NCI-H146 treated with DMSO at 0.1 percent for 48 hours (cell line): ENCODE data around the gene MAMSTR.
"Not testable (repeated sequence)": the region's sequence is repeated elsewhere in the genome, so short reads cannot be mapped to it uniquely, and the experiment has no call there.

Experiments
- DNase-seq: peaks from one replicate; lab custom pipeline; 2025; ENCODE audit not compliant: unreplicated experiment; lab: John Stamatoyannopoulos, UW

MAMSTR gene

DNA sequence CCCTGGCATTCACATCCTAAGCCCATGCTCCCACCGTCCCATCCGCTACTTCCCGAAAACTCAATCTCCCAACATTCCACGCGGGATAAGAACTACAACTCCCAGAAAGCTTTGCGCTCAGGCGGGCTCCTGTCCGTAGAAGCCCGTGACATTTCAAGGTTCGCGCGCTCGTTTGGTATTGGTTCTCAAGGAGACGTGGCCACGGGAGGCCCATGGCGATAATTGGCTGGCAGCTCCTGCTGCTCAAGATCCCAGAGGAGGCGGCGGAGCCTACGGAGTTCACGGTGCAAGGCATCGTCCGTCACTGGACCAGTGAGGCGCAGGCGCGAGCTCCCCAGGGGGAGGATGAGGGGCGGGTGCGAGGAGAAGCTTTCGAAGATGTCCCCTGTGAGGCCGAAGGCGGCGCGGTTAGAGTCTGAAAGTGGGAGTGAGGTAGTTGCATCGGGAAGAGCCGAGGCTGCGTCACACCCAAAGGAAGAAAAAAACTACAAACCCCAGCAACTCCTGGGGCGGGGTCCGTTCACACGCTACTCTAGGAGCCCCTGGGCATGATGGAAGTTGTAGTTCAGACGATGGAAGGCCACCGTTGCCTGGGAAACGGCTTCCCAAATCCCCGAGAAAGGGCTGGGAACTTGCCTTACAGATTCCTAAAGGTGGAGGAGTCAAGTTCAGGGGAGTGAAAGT is 1.2 kb upstream of the MAMSTR start:
- peak; percentile 99 for DNase-seq

DNA sequence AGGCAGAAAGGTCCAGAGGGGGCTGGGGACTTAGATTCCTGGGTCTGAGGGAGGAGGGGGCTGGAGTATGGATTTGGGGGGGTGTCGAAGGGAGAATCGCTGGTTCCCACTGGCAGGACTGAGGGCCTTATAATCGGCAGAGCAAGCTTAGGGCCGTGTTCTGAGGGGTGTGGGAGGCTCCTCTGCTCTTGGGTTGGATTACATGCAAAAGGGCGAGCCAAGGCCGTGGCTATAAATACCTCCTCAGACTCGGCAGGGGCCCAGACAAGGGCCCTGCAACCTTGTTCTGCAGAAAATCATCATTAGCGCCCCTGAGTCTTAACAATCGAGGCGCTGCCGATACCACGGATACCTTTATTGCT is 707 bp upstream of the MAMSTR start:
- no peak for DNase-seq

DNA sequence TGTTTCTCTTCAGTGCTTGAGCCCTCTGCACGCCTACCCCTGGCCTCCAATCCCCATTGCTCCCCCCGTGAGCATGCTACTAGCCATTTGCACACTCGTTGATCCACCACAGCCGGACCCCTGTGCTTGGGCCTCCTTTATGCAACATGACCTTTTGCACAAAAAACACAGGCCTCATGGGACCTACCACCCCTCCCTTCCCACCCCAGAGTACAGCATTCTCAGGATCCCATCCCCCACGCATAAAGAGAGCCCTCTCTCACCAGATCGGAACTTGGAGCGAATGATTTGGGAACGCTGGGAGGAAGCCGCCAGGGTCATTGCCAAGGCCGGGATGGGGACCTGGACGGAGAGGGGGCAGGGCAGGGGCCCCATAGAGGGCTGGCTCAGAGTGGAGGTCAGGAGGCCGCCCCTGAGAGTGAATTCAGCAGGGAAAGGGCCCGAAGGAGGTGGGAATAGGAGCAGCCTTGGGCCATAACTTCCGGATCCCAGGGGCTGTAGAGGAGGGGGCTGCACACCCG is 754 bp downstream of the MAMSTR start:
- no peak for DNase-seq

DNA sequence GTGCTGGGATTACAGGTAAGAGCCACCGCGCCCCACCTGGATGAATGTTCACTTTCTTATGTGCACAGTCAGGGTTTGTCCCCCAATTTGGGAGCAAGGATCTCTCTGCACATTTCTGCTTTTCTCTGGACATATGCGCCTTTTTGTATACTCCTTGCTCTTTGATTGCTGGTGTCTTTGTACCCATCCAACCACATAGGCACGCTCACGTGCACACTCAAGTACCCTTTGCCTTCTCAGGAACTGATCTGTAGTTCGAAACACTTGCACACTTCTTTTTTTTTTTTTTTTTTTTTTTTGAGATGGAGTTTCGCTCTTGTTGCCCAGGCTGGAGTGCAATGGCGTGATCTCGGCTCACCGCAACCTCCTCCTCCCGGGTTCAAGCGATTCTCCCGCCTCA is 1.4 kb downstream of the MAMSTR start:
- not testable (repeated sequence) for DNase-seq

DNA sequence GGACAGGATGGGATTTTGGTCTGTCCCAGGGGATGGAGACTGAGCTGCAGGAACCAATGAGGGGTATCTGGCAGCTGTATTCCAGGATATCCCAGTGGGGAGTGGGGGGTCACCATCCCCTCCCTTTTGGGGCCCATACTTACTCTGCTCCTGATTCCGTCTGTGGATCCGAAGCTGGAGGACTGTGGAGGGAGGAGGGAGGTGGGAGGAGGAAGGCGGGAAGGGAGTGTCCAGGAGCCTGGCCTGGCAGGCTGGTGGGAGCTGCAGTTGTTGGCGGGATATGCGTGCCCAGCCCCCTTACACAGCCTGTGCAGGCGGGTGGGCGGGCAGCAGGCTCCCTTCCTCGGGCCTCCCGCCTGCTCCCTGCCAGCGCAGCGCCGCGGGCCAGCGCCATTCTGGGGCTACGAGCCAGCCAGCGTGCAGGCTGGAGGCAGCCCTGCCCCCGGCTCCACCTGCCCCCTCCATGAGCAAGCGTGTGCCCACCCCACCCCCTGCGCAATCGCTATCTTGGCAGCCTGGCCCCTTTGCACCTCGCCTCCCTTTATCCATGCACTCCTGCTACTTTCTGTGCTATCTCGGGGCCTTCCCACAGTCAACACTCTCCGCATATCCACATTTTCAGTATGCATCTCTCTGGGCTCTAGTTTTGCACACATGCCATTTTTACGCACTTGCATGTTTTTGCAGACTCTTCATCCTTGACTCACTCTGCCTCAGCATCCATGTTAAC is 2.8 kb downstream of the MAMSTR start:
- no peak for DNase-seq

DNA sequence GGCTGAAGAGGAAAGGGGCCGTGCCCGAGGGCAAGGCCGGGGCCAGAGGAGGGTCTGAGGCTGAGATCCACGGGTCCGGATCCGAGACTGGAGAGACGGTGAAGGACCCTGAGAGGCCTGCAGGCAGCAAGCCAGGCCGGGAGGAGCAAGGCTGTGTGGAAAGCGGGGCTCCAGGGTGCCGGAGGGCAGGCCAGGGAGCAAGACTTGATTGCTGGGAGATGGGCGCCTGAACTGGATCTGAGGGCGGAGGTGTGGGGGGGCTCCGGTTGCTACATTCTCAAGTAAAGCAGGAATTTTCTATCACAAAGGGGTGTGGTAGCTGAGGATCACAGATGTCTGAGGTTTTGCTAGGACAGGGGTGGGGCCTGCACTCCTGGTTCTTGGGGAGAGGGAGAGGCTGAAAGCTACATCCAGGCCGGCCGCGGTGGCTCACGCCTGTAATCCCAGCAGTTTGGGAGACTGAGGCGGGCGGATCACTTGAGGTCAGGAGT is 3.8 kb downstream of the MAMSTR start:
- no peak for DNase-seq

DNA sequence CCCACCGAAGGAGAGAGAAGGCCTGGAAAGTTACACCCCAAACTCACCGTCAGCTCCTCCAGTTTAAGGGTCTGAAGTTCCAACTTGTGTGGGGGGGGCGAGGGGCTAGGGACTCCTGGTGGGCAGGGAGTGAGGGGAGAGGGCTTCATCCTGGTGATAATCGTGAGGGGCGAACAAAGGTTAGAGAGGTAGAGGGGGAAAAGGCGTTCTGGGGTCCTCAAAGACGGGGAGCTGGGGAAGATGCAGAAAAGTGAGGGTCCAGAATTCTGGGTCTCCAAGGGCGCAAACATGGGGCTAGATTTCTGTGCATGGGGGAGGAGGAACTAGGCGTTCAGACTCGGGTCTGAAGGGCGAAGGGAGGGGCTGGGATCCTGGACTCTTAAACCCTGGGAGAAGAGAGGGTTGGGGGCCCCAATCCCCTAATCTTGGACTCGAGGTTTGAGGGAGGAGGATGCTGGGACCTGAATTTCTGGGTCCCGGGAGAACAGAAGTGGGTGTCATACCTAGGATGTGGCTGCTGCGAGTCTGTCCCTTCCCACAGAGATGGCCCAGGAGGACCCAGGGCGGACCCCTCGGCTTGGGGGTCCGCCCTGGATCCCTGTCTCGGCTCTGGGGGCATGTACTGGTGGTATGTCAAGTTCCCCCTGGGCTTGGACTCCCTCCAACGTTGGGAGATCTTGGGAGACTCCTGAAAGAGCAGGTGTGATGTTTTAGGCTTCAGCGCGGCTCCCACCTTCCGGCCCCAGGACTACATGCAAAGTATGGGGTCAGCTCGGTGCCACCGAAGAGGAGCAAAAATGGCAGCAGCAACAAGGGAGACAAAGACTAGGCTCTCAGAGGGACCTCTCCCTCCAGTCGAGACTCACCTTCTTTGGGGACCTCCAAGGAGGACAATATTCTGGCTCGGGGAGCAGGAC is 4.5 kb downstream of the MAMSTR start:
- DNase-seq, result no peak

DNA sequence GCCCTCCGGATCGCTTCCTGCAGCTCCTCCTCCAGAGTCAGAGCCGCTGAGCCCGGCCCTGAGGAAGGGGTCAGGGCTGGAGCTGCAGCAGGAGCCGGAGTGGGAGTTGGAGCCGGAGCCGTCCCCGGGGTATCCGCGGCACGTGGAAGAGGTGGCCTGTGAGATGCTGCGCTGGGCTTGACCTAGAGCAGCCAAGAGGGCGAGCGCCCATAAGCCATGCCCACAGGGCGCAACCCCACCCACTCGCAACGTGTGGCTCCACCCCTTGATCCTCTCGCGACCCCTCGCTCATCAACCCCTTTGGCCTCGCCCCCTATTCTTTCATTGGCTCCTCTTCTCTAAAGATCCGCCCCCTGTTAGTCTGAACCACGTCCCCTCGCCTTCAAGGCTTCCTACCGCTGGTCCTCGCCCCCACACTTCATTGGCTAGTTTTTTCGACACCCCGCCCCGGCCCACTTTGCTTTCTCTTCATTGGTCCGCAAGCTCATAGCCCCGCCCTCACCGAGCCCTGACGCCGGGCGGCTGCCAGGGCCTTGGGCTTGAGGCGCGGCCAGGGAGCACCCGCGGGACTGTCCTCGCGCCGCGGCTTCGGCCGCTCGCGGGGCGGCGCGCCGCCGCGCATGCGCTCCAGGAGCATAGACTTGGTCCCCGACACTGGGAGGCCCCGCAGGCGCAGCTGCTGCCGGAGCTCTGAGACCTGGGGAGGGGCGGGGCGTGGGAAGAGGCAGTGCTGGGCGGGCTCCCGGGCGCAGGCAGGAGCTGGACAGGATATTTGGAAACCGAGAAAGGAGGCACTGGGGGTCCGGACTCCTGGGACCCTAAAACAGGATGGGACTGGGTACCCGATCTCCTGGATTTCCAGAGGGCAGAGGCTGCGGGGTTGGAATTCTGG is 5.4 kb downstream of the MAMSTR start:
- peak; percentile 99 for DNase-seq

DNA sequence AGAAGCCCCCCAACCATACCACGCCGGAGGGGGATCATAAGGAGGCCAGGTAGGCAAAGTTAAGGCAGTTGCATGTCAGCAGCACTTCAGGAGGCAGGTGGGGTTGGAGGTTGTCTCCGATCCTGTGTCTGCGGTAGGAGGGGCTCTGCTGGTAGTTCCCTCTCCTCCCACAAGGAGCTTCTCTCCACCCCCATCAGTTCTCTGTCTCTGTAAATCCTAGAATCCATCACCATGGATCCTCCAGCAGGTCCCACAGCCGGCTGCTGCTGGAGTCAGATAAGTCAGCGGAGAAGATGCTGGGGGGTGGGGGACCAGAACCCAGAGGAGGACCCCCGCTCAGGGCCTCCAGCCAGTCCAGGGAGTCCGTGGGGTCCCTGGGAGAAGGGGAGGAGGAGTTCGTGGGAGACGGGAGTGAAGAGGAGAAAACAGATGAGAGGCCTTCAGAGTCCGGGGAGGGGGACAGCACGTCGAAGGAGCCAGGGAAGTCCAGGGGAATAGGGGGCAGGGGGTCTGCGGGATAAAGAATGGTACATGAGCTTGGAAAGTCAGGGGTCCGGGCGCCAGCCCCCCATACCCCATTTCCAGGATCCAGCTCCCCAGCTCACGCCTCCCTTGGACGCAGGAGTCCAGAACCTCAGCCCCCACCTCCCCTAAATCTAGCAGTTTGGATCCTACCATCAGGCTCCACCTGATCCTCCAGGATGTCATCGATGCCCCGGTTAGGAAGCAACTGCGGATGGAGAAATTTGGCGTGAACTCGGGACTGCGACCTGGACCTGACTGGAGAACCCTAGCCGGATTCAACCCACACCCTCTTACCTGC is 6.3 kb downstream of the MAMSTR start:
- DNase-seq, result no peak

DNA sequence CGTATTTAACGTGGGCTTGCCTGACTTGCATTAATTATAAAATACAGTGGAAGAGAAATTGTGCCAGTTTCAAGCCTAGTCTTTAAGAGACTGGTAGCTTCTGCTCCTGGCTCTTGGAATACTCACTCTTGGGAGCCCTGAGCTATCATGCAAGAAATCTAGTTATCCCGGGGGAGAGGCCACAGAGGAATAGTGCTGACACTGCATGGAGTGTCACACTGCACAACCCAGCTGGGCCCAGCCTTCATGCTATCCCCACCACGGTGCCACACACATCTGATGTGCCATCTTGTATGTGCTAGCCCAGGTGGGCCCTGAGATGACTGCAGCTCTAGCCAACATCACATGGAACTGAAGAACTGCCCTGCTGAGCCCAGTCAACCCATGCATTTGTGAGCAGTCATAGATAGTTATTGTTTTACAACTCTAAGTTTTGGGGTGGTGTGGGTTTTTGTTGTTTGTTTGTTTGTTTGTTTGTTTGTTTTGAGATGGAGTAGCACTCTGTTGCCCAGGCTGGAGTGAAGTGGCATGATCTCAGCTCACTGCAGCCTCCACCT is 8.3 kb downstream of the MAMSTR start:
- DNase-seq, result no peak

DNA sequence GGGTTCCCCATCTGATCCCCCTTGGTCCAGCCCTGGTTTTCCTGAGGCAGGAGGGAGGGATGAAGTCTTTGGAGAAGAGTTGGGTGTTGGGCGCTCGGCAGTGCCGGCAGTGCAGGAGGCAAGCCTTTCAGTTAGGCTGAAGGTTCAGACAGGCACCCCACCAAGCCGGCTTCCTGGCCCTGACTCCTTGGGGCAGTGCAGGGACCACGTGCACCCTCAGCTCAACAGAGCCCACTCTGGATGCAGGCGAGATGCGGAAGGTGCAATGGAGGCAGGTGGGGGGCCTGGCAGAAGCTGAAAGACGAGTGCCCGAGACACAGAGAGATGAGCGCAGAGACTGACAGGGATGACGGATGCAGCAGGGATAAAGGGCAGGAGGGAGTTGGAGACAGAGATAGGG is 11.1 kb downstream of the MAMSTR start:
- DNase-seq, result no peak

DNA sequence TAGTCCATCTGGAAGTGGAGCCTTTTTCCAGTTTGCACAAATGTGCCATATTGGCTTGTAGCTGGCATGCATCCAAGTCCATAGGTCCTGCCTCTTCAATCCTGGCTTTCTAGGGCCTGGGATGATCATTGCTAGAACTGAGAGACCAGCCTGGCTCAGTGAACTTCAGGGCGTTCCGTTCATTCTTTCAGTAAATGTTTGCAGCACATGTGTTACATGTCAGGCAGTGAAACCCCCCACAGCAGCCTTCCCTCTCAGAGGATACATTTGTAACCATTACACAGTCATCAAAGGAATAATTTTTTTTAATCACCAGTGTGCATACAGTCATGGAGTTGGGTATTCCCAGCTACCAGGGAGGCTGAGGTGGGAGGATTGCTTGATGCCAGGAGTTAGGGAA is 14.1 kb downstream of the MAMSTR start:
- no peak for DNase-seq

DNA sequence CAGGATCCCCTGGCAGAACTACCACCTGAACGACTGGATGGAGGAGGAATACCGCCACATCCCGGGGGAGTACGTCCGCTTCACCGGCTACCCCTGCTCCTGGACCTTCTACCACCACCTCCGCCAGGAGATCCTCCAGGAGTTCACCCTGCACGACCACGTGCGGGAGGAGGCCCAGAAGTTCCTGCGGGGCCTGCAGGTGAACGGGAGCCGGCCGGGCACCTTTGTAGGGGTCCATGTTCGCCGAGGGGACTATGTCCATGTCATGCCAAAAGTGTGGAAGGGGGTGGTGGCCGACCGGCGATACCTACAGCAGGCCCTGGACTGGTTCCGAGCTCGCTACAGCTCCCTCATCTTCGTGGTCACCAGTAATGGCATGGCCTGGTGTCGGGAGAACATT is 16.2 kb downstream of the MAMSTR start:
- DNase-seq, result no peak

DNA sequence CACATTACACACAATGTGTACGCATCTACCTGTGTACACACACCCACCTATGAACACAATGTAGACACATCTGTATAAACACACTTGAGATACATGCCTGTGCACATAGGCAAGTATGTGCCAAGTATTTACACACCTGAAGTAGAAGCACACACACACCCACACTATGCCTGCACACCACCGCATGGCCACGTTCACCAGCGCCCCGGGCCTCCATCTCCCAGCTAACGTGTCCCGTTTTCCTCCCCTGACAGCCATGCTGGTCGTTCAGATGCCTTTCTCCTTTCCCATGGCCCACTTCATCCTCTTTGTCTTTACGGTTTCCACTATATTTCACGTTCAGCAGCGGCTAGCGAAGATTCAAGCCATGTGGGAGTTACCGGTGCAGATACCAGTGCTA is 16.8 kb downstream of the MAMSTR start:
- DNase-seq, result no peak

DNA sequence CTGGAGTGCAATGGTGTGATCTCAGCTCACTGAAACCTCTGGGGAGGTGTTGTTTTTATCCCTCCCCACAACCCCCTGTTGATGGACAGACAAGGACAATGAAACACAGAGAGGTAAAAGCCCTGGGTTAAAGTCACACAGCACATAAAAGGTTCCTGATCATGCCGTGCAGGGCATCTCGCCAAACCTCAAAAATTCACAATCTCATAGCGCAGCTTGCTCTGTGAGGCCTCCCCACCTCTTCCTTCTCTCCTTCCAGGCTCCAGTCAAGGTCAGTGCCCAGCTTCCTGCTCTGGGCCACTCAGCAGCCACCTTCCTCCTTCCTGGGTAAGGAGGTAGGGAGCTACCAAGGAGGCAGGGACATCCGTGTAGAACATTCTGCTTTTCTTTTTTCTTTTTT is 21.5 kb downstream of the MAMSTR start:
- no peak for DNase-seq

DNA sequence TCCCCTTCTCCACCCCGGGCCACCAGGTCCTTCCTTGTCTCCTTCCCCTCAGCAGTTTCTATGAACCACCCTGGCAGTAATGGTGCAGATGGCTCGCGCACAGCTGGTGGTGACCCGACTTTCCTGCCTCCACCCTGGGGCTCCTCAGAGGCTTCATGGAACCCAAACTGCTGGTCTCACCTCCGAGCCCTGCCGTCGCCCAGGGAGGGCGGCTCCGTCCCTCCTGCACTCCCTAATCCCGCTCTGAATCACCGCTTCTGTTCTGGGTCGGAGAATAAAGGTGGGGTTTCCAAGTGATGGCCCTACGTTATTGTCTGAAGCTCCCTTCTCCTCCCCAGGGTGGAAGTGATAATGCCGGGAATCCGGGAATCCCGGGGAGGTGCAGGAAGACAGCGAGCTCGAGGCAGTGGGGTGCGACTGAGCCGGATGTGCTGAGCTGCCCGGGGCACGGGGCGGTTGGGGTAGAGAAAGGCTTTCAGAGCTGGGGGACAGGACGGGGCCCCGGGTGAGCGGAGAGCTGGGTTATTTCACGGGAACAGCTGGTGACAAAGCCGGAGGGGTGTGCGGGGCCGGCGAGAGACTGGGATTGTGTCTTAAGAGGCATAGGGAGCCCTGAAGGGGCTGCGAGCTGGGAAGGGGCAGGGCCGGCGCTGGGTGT is 23.0 kb downstream of the MAMSTR start:
- no peak for DNase-seq

DNA sequence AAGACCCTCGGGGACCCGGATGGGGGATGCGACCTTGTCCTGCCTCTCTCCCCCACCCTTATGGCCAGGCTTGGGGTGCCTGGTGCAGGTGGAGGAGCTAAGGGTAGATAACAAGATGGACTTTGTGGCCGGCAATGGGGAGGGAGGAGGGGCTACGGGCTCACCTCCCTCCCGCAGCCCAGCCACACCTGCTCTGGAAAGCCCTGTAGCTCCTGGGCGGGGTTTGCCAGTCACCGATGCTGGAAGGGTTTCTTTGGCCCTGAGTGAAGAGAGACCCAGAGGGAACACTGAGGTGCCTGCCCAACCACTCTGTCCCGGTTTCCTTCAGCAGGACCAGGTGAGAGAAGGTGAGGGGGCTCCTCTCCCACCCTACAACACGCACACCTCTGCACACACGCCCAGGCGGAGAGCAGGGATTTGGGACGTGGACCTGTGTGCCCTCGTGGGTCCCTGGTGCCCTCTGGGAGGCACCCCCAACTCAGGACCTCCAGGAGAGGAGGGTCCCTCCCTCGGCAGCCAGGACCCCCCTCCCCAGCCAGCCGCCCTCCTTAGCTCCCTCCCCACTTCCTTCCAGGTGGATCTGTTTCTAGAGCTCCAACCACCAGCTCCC is 23.7 kb downstream of the MAMSTR start, which contains the start of gene FUT2:
FUT2 (plus strand) TSS at position 229 of the 610 bp plus-strand sequence. CDS start 6,986 bp downstream, outside the sequence.
- peak; percentile 35 for DNase-seq

DNA sequence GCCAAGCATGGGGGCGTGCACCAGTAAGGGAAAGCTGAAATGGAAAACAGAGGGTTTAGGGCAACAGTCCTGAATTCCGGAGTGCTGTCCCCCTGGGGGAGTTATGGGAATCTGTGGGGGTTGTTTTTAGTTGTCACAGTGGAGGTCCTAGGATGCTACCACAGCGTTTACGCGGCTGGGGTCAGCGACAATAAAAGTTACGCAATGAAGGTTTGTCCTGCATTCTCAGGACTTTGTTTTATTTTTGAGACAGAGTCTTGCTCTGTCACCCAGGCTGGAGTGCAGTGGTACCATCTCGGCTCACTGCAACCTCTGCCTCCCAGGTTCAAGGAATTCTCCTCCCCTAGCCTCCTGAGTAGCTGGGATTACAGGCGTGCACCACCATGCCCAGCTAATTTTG is 25.9 kb downstream of the MAMSTR start:
- DNase-seq, result not testable (repeated sequence)
